AG08396 (cell line): ENCODE results near the gene LACTBL1.
"Not testable (repeated sequence)": the region's sequence is repeated elsewhere in the genome, so short reads cannot be mapped to it uniquely, and the experiment has no call there.

Source experiments
- DNase-seq: peaks from one replicate; pipeline ENCODE4 v3.0.0; 2012; ENCODE audit warnings: low spot score, mixed read lengths

The LACTBL1 gene

DNA sequence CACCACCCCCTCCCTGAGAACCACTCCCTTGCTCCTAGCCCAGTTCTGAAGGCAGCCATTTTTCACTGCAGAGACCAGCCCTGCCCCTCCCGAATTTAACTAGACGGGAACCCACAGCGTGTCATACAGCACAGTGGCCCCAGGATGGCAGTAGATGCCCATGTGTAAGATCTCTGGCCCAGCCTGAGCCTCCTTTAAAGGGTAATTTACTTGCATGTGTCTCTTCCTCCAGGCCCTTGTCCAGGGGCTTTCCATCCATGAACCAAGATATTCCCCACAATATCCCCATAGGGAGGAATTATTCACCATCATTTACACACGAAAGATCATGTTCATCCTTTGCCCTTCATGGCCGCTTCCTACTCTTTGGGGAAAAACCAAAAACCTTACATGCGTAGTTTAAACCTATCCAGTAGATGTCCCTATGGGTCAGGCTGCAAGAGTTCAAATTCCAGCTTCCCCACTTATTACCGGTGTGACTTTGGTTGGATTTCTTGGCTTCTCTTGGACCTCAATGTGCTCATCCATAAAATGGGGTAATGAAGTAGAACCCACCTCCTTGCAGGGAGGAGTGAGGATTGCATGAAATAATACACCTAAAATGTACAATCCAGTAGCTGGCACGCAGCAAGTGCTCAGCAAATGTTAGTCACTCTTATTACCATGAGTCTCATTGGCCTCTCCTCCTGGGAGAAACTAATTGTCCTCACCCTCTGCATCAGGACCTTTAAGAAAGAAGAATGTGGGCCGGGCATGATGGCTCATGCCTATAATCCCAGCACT lies 4.0 kb upstream of the LACTBL1 start:
- peak; percentile 83 for DNase-seq

DNA sequence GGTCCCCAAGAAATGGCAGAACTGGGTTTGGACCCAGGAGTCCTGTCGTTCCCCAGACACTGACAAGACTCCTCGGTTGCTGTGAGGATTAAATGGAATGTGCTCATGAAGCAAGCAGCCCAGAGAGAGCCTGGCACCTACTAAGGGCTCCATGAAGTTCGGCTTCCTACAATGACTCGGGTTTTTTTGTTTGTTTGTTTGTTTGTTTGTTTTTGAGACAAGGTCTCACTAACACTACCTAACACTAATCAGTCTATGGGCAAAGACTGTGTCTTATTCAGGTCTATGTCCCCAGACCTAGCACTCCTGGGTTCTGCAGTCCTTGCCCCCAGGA lies 3.4 kb upstream of the LACTBL1 start:
- DNase-seq = no peak

- DNase-seq = no peak
Observed at GRCh38 chr1:22975694-22976093, 3.0 kb upstream of the LACTBL1 start.

DNA sequence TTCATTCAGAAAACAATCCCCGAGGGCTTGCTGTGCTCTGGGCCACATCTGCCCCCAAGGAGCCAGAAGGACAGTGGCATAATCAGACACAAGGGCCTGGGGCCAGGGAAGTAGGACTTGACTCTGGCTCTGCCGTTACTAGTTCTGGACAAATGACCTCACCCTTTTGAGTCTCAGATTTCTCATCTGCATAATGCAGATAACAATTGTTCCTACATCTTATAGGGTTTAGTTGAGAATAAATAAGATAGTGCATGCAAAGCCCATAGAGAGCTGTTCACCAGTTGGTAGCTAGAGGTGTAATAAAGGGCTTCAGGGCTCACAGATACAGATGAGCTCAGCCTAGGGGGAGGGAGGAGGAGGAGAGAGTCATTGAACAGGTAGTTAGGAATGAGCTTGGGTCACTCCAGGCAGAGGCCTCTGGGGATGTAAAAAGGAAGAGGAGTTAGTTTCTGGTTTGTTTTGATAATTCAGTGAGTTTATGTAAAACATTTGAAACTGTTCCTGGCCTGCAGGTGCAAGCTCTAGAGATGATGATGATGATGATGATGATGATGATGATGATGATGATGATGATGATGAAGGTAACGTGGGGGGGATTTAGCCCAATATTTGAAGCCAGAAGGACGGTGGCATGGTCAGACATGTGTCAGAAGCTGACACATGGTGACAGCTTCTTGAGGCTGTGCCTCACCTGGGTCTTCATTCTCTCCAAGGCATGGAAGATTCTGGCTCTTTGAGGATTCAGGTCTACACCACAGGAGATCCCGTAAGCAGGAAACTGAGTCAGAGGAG lies 858 bp downstream of the LACTBL1 start:
- DNase-seq = no peak

- no peak for DNase-seq
Observed at GRCh38 chr1:22971161-22971560, 1.5 kb downstream of the LACTBL1 start.

GRCh38 chr1:22970096-22970495 lies 2.6 kb downstream of the LACTBL1 start:
- no peak for DNase-seq

GRCh38 chr1:22969304-22969709 lies 3.4 kb downstream of the LACTBL1 start:
- peak; percentile 39 for DNase-seq

GRCh38 chr1:22967833-22968232 lies 4.8 kb downstream of the LACTBL1 start:
- DNase-seq = no peak

DNA sequence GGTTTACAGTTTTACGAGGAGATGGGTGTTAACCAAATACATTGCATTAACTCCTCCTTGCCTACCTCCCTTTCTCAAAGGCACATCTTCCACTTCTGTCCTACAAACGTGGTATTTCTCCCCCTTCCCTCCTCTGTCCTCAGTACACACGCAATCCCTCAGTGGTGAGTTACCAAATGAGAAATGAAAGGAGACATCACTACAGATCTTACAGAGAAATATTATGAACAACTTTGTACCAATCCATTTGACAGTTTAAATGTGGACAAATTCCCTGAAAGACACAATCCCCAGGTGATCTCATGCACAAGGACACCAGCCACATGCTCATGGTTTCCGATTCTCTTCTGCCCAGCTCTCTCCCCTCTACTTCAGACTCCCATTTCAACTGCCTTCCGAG lies 6.4 kb downstream of the LACTBL1 start:
- no peak for DNase-seq

- no peak for DNase-seq
Observed at GRCh38 chr1:22963044-22963677, 9.5 kb downstream of the LACTBL1 start.

DNA sequence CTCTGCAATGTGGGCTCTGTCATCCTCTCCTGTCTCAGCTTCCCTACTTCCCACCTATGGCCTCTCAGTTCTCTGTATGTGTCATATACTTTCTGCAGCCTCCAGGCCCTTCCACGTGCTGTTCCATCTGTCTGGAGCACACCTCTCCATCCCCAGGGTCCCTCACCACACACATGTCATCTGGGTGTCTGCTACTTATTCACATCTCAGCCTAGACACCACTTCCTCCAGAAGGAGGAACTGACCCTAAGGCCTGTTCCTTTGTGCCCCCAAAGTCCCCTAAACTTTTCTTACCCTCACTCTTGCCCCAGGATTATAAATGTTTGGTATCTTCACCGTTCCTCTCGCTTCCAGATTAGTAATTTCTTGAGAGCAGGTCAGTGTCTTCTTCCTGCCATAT lies 10.1 kb downstream of the LACTBL1 start:
- no peak for DNase-seq

GRCh38 chr1:22959545-22960360 lies 12.9 kb downstream of the LACTBL1 start:
- DNase-seq = no peak

- no peak for DNase-seq
Observed at GRCh38 chr1:22958556-22958955, 14.1 kb downstream of the LACTBL1 start.

DNA sequence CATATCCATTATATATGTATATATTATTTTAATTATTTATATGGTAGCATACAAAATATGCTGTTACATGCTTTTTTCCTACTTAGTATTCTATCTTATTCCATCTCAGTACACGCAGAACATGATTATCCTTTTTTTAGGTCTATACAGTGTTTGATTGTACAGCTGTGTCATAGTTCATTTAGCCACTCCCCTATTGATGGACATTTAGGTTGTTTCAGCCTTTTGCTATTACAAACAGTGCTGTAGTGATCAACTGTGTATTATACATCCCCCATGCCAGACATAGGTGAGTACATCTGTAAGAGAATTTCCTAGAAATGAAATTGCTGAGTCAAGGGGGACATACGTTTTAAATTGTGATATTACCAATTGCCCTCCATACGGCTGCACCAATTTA lies 15.6 kb downstream of the LACTBL1 start:
- DNase-seq = no peak

- DNase-seq = no peak
Observed at GRCh38 chr1:22955146-22955545, 17.5 kb downstream of the LACTBL1 start.

- DNase-seq = no peak
Observed at GRCh38 chr1:22953740-22954141, 18.9 kb downstream of the LACTBL1 start.

GRCh38 chr1:22953057-22953739 lies 19.5 kb downstream of the LACTBL1 start:
- DNase-seq = no peak

GRCh38 chr1:22952694-22953056 lies 20.0 kb downstream of the LACTBL1 start:
- no peak for DNase-seq

DNA sequence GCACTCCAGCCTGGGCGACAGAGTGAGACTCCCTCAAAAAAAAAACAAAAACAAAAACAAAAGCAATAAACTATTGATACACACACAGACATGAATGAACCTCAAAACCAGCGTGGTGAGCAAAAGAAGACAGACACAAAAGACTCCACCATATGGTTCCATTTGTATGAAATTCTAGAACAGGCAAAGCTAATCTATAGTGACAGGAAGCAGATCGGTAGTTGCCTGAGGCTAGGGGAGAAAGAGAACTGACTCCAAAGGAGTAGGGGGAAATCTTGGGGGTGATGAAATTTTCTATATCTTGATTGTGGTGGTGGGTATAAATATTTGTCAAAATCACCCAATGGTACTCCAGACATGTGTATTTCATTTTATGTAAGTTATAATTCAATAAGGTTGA lies 20.9 kb downstream of the LACTBL1 start:
- no peak for DNase-seq

DNA sequence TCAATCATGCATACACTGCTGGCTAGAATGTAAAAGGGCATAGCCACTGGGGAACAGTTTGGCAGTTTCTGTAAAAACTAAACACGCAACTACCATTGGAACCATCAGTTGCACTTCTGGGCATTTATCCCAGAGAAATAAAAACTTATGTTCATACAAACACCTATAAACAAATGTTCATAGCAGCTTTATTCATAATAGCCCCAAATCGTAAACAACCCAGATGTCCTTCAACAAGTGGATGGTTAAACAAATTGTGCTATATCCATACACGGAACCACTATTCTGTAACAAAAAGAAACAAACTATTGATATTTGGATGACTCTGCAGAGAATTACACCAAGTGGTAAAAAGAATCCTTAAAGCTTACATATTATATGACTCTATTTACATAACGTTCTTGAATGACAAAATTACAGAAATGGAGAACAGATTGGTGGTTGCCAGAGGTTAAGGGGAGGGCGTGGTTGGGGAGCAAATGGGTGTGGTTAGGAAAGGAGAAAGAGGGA lies 22.8 kb downstream of the LACTBL1 start:
- DNase-seq = no peak

DNA sequence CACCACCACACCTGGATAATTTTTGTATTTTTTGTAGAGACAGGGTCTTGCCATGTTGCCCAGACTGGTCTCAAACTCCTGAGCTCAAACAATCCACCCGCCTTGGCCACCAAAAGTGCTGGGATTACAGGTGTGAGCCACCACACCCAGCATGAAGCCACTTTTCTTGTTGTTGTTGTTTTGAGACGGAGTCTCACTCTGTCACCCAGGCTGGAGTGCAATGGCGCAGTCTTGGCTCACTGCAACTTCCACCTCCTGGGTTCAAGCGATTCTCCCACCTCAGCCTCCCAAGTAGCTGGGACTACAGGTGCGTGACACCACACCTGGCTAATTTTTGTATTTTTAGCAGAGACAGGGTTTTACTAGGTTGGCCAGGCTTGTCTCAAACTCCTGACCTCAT lies 27.5 kb downstream of the LACTBL1 start:
- not testable (repeated sequence) for DNase-seq
